Small intestine (tissue), 7 donors: Measurements from ENCODE around the gene RERG. TPM values are rescaled to one million over a fixed set of nuclear protein-coding genes. Genes with fewer than 3 reads are reported as not detected.
"Not testable (repeated sequence)": the region's sequence is repeated elsewhere in the genome, so short reads cannot be mapped to it uniquely, and the experiment has no call there.

Experiments used
- DNase-seq, 2 donors: peaks; one replicate each; pipeline versions ENCODE4 v3.0.0 to v3.0.0-alpha.2; 2013
- FAIRE-seq: peaks from 2 replicates; lab custom pipeline; 2012; peaks lifted over from hg19 to GRCh38; lab: Jason Lieb, UNC
- H3K27ac ChIP-seq, 3 donors: one replicate each; pipeline ENCODE4 v1.5.1; 2013; ENCODE audit warnings: low read length in 2 of 3, mild to moderate bottlenecking in 2 of 3, control low read depth in 1 of 3, inconsistent platforms in 1 of 3, low read depth in 1 of 3, moderate library complexity in 1 of 3
- H3K27me3 ChIP-seq, 3 donors: one replicate each; pipeline ENCODE4 v1.6.1; 2013; ENCODE audit warnings: low read length in 3 of 3, inconsistent platforms in 1 of 3; ENCODE audit not compliant: control insufficient read depth in 3 of 3, insufficient read depth in 3 of 3
- H3K36me3 ChIP-seq, 3 donors: one replicate each; pipeline ENCODE4 v1.6.1; 2013; ENCODE audit warnings: low read length in 3 of 3, inconsistent platforms in 1 of 3, low read depth in 1 of 3, mild to moderate bottlenecking in 1 of 3, moderate library complexity in 1 of 3; ENCODE audit not compliant: control insufficient read depth in 3 of 3, insufficient read depth in 2 of 3
- H3K4me1 ChIP-seq, 3 donors: one replicate each; pipeline ENCODE4 v1.6.1; 2013; ENCODE audit warnings: low read length in 2 of 3, inconsistent platforms in 1 of 3, low read depth in 1 of 3, mild to moderate bottlenecking in 1 of 3, moderate library complexity in 1 of 3; ENCODE audit not compliant: control insufficient read depth in 3 of 3, insufficient read depth in 2 of 3
- H3K4me3 ChIP-seq, 3 donors: one replicate each; pipeline ENCODE4 v1.5.1; 2013; ENCODE audit warnings: low read length in 3 of 3, control low read depth in 1 of 3, inconsistent platforms in 1 of 3, low read depth in 1 of 3, mild to moderate bottlenecking in 1 of 3, moderate library complexity in 1 of 3
- H3K9me3 ChIP-seq, 2 donors: one replicate each; pipeline ENCODE4 v1.6.1; 2013; ENCODE audit warnings: low read depth in 1 of 2, low read length in 1 of 2; ENCODE audit not compliant: control insufficient read depth in 2 of 2, insufficient read depth in 1 of 2
- WGBS, 3 donors: extraction: QIAGEN DNeasy Blood & Tissue Kit; methylation state at CpG; one replicate each; pipeline ENCODE4 v1.1.7; 2013; 5-methylcytosine and 5-hydroxymethylcytosine counted together
- polyA plus RNA-seq, 4 donors: library from polyadenylated mRNA; stranded (reverse) in 3 of 4; unstranded in 1 of 4; fragments of 200-250 nt in 3 of 4; fragments of 120-200 nt in 1 of 4; gene quantifications; one replicate each; pipeline versions ENCODE4 v1.2.1 to v1.2.3, GENCODE V29; 2013
- donor health status: healthy with polysubstance abuse.
- donor health status: control.
- donor health status: control.
- donor health status: Bipolar disorder and iron deficiency.
- donor health status: healthy.

The RERG gene
- polyA plus RNA-seq, 4 donors, result 0.45 to 4.9 (median 2.4) TPM

GRCh38 chr12:15227004-15227679 lies 5.9 kb upstream of the RERG start:
- H3K9me3 ChIP-seq, result no peaks in the 10 kb centered on the region
- DNase-seq (peak; percentile 37 to 39), FAIRE-seq (no peak)
- H3K4me3 ChIP-seq, result no peak overlapping the region
- no peaks in the 10 kb centered on the region for H3K36me3 ChIP-seq
- H3K27me3 ChIP-seq, result peaks cover 0 to 2% (median under 1%) of the 10 kb centered on the region in 3 donors
- WGBS, 3 donors, result 4 to 20% (median 8%) methylated on average over 5 of the region's 5 CpGs
- no peaks in the 10 kb centered on the region for H3K4me1 ChIP-seq
- no peak overlapping the region for H3K27ac ChIP-seq

GRCh38 chr12:15225863-15226218 lies 4.6 kb upstream of the RERG start:
- not testable (repeated sequence) for H3K4me3 ChIP-seq, H3K36me3 ChIP-seq, H3K27me3 ChIP-seq, H3K9me3 ChIP-seq, H3K27ac ChIP-seq, H3K4me1 ChIP-seq, DNase-seq, FAIRE-seq
- WGBS, 3 donors, result 52 to 61% (median 59%) methylated on average over 2 of the region's 3 CpGs

- Histone ChIP-seq H3K9me3 (no peaks in the 10 kb centered on the region), H3K27ac (no peak overlapping the region)
- no peak for FAIRE-seq
Observed at GRCh38 chr12:15225136-15225862, 4.1 kb upstream of the RERG start.

GRCh38 chr12:15222219-15222618 lies 1.0 kb upstream of the RERG start:
- DNase-seq (no peak), FAIRE-seq (no peak)
- H3K36me3 ChIP-seq, result no peaks in the 10 kb centered on the region
- H3K27ac ChIP-seq, result no peak overlapping the region
- H3K4me3 ChIP-seq, result no peak overlapping the region
- H3K27me3 ChIP-seq, result peaks cover 0 to 13% (median 0%) of the 10 kb centered on the region in 3 donors
- 52 to 55% (median 55%) methylated on average over 3 of the region's 3 CpGs for WGBS, 3 donors
- no peaks in the 10 kb centered on the region for H3K4me1 ChIP-seq
- H3K9me3 ChIP-seq, result no peaks in the 10 kb centered on the region

More at GRCh38 chr12:15225136-15225862, 4.1 kb upstream of the RERG start:
- DNase-seq, result no peak
- H3K4me3 ChIP-seq, result no peak overlapping the region
- peaks cover 0 to 13% (median 0%) of the 10 kb centered on the region in 3 donors for H3K27me3 ChIP-seq
- no peaks in the 10 kb centered on the region for H3K4me1 ChIP-seq
- WGBS, 3 donors, result 72 to 77% (median 74%) methylated on average over 2 of the region's 2 CpGs
- no peaks in the 10 kb centered on the region for H3K36me3 ChIP-seq

GRCh38 chr12:15220451-15220850 lies 766 bp downstream of the RERG start:
- peaks cover 0 to 13% (median 0%) of the 10 kb centered on the region in 3 donors for H3K27me3 ChIP-seq
- FAIRE-seq (no peak), DNase-seq (peak in 1 of 2 donors; percentile 4)
- H3K4me3 ChIP-seq, result peak overlapping the region in 1 of 3 donors; percentile 52
- H3K4me1 ChIP-seq, result no peaks in the 10 kb centered on the region
- H3K36me3 ChIP-seq, result no peaks in the 10 kb centered on the region
- no peaks in the 10 kb centered on the region for H3K9me3 ChIP-seq
- WGBS, 3 donors, result 40 to 50% (median 42%) methylated on average over 4 of the region's 4 CpGs
- peak overlapping the region in 1 of 3 donors; percentile 74 for H3K27ac ChIP-seq

GRCh38 chr12:15218794-15219193 lies 2.4 kb downstream of the RERG start:
- H3K4me3 ChIP-seq, result no peak overlapping the region
- DNase-seq, result no peak

GRCh38 chr12:15216036-15216889 lies 5.0 kb downstream of the RERG start:
- Histone ChIP-seq H3K9me3 (no peaks in the 10 kb centered on the region), H3K36me3 (no peaks in the 10 kb centered on the region), H3K27me3 (peaks cover 0 to 8% (median 0%) of the 10 kb centered on the region in 3 donors), H3K4me3 (no peak overlapping the region), H3K27ac (peak overlapping the region in 1 of 3 donors; percentile 8), H3K4me1 (no peaks in the 10 kb centered on the region)
- DNase-seq, result no peak
- WGBS, 3 donors, result 47 to 55% (median 47%) methylated on average over 5 of the region's 5 CpGs
- FAIRE-seq, result no peak

More at GRCh38 chr12:15218794-15219193, 2.4 kb downstream of the RERG start:
- FAIRE-seq, result no peak
- peaks cover 0 to 13% (median 0%) of the 10 kb centered on the region in 3 donors for H3K27me3 ChIP-seq
- no peaks in the 10 kb centered on the region for H3K9me3 ChIP-seq
- no peaks in the 10 kb centered on the region for H3K4me1 ChIP-seq
- 69 to 81% (median 76%) methylated on average over 6 of the region's 6 CpGs for WGBS, 3 donors
- H3K36me3 ChIP-seq, result no peaks in the 10 kb centered on the region
- no peak overlapping the region for H3K27ac ChIP-seq
